Dedifferentiated amniotic fluid mesenchymal stem cell (primary cell): ENCODE measurements around the gene TOX2.

Experiments
- DNase-seq: peaks from one replicate; pipeline ENCODE4 v3.0.0-alpha.2; 2016; ENCODE audit errors: extremely low spot score

TOX2 gene

DNA sequence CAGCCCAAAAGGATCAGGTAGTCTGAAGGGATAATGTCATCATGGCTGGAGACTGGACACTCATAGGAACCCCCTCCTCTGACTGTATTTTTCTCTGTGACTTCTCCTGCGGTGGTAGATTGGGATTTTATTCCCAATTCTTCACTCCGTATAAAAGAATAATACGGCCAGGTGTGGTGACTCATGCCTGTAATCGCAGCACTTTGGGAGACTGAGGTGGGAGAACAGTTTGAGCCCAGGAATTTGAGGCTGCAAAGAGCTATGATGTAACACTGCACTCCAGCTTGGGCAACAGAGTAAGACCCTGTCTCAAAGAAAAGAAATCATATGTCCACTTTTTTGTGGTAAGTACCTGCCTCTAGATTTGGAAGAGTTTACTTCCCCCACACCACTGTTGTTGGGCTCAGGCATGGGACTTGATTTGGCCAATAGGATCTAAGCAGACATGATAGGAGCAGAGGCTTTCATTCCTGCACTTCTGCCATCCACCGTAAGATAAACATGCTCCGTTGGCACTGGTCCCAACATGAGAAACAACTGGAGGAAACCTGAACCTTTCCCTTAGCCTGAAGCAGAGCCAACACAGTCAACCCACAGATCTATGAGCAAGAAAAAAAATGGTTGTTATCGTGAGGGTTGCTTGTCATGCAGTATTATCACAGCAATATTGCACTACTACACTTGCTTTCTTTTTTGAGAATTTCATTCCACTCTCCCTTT is 190.3 kb downstream of the TOX2 start:
- DNase-seq = peak; percentile 52

DNA sequence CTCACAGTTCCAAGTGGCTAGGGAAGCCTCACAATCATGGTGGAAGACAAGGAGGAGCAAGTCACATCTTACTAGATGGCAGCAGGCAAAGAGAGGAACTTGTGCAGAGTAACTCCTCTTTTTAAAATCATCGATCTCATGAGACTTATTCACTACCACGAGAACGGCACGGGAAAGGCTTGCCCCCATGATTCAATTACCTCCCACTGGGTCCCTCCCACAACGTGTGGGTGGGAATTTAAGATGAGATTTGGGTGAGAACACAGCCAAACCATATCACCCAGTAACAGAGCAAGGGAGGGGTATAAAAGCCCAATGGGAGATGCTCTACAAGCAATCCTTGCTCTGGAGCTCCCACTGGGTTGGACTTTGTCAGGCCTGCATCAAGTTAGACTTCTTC is 192.0 kb downstream of the TOX2 start:
- no peak for DNase-seq

DNA sequence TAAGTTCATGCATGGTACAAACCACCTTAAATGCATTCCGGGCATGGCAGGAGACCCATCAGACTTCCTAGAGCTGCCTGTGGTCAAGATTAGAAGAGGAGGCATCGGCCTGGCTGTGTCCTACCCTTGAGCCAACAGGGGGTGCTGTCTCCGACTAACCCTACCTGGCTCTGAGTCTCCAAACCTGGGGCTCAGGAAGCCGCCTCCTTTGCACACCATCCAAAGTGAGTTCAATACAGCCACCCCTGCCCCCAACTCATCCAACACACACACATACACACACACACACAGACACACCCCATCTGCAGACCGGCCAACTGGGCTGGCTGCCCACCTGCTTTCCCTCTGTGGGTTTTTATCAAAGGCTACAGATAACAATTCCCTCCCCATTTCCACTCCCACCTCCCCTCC is 195.3 kb downstream of the TOX2 start:
- no peak for DNase-seq

DNA sequence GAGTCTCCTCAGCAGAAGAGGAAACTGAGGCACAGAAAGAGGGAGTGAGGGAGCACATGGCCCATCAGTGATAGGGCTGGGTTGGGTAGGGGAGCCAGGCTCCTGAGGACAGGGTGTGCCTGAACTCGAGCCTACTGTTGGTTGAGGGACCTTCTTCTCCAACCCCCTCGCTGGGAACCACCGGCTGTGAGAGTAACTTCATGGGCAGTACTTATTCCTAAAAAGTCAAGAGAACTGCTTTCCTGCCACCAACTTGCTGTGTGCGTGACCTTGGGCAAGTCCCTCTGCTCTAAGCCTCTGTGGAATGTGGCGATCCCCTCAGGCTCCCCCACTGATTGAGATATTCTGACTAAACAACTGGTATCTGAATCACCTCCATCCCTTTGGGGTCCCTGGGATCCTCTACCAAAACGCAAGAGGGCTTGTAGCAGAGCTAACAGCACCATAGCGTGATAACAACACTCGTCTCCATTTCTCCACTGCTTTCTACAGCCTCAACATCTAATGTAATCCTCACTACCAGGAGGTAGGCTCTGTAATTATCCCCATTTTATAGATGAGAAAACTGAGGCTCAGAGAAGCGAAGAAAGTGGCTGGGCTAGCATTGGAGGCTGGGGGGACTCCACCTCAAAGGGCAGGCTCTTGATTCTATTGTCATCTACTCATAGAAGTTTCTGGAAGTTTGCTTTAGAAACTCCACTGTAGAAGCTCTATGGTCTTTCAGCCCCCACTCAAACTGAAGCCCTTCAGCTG is 196.3 kb downstream of the TOX2 start:
- no peak for DNase-seq

DNA sequence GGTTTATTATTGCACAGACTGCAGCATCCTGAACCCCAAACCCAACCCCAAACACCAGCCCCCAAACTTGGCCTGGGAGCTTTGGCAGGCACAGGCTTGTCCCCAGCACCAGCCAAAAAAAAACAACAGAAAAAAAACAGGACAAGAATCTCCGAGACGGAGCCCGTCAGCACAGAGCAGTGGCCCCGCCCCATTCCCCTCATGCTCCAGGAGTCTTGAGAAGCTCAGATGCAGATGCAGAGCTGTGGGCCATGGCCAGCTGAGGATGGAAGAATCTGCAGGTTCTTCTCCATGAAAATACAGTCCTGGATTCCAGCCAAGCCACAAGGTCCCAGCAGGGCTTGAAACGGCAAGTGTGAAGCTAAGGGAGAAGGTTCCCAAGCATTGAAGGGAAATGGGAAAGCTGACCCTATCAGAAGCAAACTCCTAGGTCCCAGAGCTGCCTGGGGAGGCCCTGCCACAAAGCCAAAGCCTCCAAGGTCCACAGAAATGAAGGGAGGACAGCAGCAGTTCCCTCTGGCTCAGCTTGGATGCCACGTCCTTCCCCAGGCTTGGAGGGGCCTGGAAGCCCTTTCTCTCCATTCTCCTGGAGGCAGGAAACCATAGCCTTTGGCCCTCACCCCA is 197.2 kb downstream of the TOX2 start:
- no peak for DNase-seq

DNA sequence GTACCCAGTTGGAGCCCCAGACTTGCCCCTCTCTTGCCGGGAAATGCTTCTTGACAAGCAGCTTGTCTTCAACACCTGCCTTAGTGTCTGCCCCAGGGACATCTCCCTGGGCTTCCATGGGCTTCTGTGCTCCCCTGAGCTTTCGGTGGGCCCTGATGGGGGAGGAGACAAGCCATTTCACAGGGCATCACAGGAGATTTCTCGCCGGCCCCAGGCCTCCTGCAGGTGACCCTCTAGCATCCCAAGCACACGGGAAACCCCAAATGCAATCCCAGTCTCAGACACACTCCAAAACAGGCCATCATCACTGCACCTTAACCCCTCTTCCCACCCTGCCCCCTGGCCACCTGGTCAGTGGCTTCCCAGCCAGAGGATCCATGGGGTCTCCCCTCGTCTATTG is 197.8 kb downstream of the TOX2 start:
- DNase-seq = no peak

DNA sequence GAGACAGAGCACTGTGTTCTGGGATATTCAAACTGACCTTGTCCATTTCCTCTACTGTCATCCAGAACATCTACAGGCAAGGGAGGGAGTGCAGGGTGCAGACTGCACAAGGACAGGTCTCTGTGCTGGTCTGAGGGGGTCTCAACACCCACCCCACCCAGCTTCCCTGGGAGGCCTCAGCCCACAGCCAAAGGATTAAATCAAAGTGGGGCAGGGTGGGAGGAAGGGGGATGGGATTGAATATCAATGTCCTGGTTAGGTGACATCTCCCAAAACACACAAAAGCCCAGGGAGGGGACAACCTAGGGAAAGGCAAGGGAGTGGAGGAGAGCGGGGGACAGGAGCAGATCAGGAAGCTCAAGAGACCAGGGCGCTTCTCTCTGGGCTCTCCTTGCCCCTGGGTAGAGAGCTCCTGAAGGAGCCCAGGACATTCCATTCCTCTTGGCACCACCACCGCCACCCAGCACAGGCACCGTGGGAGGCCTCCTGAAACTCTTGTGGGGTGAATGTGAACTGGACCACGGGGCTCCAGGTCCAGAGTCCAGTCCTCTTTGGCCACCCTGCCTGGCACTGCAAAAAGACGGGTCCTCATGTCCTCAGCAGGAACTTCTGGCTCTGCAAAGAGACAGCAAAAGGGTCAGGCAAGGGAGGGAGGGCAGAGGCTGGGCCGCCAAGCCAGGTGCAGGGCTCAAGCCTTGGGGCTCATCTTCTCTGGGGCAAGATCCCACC is 198.4 kb downstream of the TOX2 start:
- no peak for DNase-seq

DNA sequence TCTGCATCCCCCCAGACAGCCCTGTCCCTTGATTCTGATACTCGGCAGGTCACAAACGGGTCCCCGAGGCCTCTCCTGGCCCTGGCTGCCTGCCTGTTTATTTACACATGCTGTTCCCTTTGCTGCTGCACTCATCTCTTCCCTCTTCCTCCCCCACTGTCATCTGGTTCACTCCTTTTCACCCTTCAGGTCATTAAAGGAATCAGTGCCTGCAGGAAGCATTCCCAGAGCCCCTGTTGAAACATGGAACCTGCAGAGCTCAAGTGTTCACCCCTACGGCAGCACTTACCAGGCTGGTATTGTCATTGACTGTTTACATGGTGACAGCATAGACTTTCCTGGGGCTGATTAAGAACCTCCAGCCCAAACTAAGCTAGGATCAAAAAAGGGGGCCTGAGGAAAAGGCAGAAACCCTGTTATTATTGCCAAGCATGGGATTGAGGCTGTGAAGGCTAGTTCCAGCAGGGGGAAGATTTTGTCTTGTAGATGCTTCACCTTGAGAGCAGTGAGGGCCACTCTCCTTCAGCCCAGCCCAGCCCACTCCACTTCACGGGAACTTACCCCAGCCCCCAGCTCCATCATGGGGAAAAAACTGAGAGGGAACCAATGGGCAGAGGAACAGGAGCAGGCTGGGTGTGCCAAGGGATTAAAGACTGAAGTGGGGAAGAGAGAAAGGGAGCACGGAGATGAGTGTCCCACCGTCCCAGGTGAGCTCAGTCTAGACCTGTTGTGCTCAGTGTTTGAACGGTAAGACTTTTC is 199.1 kb downstream of the TOX2 start:
- DNase-seq = no peak

DNA sequence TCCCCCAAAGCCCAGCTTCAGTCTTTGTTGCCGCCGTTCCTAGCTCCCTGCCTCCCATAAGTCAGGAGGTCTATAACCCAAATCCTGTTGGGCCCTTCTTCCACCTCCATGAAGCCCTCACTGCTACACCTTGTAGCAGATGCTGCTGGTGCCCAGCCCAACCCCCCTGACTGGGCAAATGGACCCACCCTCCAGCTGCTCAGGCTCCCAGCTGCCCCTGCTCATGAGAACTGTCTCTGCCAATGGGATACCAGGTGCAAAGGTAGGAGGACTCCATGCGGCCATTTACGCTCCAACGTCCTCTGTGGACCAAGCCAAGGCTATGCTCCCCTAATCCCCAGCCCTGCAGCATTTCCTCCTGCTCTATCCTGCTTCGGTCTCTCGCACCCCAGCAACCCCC is 200.5 kb downstream of the TOX2 start:
- DNase-seq = no peak

DNA sequence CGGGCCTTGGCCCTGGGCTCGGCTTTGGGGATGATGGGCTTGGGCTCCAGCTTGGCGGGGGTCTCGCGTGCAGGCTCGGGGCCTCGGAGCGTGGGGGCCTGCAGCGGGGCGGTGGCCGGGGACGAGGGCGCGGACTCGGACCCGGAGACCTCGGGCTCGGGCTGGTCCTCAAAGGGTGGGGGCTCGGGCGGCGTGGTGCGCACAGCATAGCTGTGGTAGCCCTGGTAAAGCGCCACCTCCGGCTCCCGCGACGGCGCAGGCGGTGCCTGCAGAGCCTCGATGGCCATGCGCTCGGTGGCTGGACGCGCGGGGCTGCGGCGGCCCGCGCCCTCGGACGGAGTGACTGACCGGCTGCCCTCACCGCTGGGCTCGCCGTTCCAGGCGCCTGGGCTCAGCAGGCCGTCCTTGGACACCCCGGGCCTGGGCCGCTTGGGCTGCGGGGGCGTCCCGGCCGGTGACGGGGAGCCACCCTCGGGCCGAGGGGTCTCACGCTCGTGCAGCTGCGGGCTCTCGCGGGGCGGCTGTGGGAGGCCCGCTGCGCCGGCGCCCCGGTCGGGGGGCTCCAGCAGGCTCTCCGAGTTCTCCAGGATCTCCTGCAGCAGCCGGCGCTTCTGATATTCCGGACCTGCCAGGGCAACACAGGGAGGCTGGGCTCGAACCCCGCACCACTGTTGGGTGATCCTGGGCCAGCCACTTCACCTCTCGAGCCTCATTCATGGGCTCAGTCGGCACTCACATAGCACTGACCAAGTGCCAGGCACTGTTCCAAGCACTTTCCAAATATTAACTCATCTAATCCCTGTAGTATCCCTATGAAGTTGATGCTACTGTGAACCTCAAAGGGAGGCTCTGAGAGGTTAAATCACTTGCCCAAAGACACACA is 201.4 kb downstream of the TOX2 start:
- no peak for DNase-seq

DNA sequence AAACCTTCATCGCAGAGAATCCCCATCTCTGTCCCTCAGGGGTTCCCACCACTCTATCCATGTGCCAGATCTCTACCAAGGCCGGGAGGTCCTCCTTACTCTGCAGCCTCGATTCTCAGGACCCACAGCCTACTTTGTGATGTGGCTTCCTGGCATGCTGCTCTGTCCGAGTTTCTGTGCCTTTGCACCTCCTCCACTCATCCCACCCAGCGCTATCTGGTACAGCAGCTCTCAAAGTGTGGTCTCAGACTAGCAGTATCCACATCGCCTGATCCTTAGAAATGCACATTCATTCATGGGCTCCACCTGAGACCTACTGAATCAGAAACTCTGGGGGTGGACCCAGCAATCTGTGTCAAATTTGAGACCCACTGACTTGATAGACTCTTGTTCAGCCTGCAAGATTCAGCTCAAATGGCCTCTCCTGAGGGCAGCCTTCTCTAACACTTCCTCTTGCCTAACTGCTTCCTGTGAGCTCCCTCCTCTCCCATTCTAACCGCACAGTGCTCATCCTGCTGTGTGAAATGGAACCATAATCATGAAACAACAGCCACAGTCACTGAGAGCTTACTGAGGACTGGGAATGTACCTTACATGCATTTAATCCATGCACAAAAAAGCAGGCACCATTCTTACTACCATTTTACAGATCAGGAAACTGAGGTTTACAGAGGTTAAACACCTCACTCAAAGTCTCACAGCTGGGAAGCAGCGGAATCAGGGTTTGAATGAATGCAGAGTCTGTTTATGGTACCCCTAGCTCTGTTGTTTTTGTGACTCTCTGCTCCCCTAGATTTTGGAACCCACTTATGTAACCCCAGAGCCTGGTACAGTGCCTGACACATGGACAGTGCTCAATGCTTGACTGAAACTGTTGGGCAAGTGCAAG is 202.9 kb downstream of the TOX2 start:
- no peak for DNase-seq

DNA sequence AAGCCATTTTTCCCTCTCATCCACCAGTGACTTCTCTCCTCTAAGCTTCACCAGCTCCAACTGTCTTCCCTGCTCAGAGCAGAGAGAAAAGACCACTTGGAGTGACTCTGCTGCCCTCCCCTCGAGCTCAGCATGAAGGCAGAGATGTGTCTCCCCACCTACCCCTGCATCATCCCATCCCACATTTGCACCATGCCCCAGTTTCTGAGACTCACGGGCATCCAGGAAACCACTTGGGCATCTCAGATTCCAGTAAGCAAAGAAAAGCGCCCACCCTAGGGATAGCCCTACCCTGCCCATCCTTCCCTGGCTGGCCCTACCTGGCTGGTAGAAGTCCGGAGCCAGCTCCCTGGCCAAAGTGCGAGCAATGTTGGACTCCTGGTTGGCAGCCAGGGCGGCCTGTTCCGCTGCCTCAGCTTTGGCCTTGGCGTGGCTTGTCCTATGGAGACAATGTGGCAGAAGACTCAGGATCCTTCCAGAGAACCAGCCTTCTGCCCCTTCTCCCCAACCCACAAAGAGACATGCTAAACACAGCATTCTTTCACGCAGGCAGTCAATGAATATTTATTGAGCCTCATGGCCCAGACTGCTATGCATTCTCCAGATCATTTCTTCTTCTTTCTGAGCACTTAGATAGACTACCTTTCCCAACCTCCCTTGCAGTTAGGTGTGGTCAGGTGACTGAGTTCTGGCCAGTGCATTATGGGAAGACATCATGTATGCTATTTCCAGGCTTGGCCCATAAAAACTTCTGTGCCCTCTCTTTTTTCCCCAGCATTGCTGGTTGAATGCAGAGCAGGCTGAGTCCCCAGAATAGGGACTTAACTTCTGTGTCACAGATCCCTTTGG is 203.8 kb downstream of the TOX2 start:
- DNase-seq = no peak
